DMS 273 (cell line): ENCODE data around the gene CKAP5.
A peak's percentile ranks its signal among the peaks of the same experiment; 100 is the strongest.

Experiments
- DNase-seq: peaks from one replicate; lab custom pipeline; 2025; ENCODE audit not compliant: unreplicated experiment; lab: John Stamatoyannopoulos, UW

Gene CKAP5

GRCh38 chr11:46769636-46770221 is 76.4 kb downstream of the CKAP5 start:
- no peak for DNase-seq

GRCh38 chr11:46766656-46767055 is 79.4 kb downstream of the CKAP5 start:
- DNase-seq, result no peak

GRCh38 chr11:46762248-46762647 is 83.8 kb downstream of the CKAP5 start:
- DNase-seq, result no peak

- DNase-seq, result no peak
These were observed 84.3 kb downstream of the CKAP5 start for GRCh38 chr11:46761807-46762206.

- no peak for DNase-seq
These were observed 85.5 kb downstream of the CKAP5 start for GRCh38 chr11:46760429-46761128.

GRCh38 chr11:46759196-46759595 is 86.9 kb downstream of the CKAP5 start:
- DNase-seq, result no peak

- DNase-seq, result no peak
These were observed 90.1 kb downstream of the CKAP5 start for GRCh38 chr11:46755962-46756361.

- no peak for DNase-seq
These were observed 98.9 kb downstream of the CKAP5 start for GRCh38 chr11:46747150-46747549.

- no peak for DNase-seq
These were observed 100.1 kb downstream of the CKAP5 start for GRCh38 chr11:46745995-46746394.

GRCh38 chr11:46745328-46745727 is 100.8 kb downstream of the CKAP5 start:
- no peak for DNase-seq

GRCh38 chr11:46743693-46744339 is 102.3 kb downstream of the CKAP5 start:
- no peak for DNase-seq

GRCh38 chr11:46743043-46743442 is 103.0 kb downstream of the CKAP5 start:
- no peak for DNase-seq

- DNase-seq, result no peak
These were observed 104.2 kb downstream of the CKAP5 start for GRCh38 chr11:46741600-46742484.

GRCh38 chr11:46738887-46739286 is 107.2 kb downstream of the CKAP5 start:
- DNase-seq, result peak; percentile 6

- no peak for DNase-seq
These were observed 108.4 kb downstream of the CKAP5 start for GRCh38 chr11:46737699-46738098.

- no peak for DNase-seq
These were observed 109.5 kb downstream of the CKAP5 start for GRCh38 chr11:46736615-46737014.

GRCh38 chr11:46736146-46736545 is 109.9 kb downstream of the CKAP5 start:
- no peak for DNase-seq

- no peak for DNase-seq
These were observed 112.8 kb downstream of the CKAP5 start for GRCh38 chr11:46733234-46733633.

GRCh38 chr11:46731545-46731944 is 114.5 kb downstream of the CKAP5 start:
- DNase-seq, result no peak

- DNase-seq, result no peak
These were observed 116.7 kb downstream of the CKAP5 start for GRCh38 chr11:46729110-46730027.
